Skin epidermis (tissue), 12 donors: ENCODE results near the gene MRPS16.

Experiments used
- H3K27ac ChIP-seq, 21 experiments: fragments of 200-600 bp; sonication (generic) in 11 of 21; one replicate each; pipeline ENCODE4 v1.5.0; 2020; ENCODE audit warnings: mild to moderate bottlenecking in 3 of 21, inconsistent platforms in 2 of 21, moderate library complexity in 2 of 21
- H3K4me3 ChIP-seq, 7 experiments: fragments of 200-600 bp; sonication (generic) in 2 of 7; one replicate each; pipeline ENCODE4 v1.5.0; 2020; ENCODE audit warnings: inconsistent platforms in 2 of 7, mild to moderate bottlenecking in 2 of 7, moderate library complexity in 1 of 7

The MRPS16 gene

GRCh38 chr10:73206385-73206784 is 46.1 kb downstream of the MRPS16 start:
- no peak overlapping the region for H3K27ac ChIP-seq
- H3K4me3 ChIP-seq, result no peak overlapping the region

- Histone ChIP-seq H3K4me3 (no peak overlapping the region), H3K27ac (no peak overlapping the region)
Observed at GRCh38 chr10:73205890-73206289, 46.6 kb downstream of the MRPS16 start.

- no peak overlapping the region for H3K4me3 ChIP-seq
- H3K27ac ChIP-seq, result no peak overlapping the region
Observed at GRCh38 chr10:73205081-73205480, 47.4 kb downstream of the MRPS16 start.
